Measurements from ENCODE around the gene CAPN13.

DNA sequence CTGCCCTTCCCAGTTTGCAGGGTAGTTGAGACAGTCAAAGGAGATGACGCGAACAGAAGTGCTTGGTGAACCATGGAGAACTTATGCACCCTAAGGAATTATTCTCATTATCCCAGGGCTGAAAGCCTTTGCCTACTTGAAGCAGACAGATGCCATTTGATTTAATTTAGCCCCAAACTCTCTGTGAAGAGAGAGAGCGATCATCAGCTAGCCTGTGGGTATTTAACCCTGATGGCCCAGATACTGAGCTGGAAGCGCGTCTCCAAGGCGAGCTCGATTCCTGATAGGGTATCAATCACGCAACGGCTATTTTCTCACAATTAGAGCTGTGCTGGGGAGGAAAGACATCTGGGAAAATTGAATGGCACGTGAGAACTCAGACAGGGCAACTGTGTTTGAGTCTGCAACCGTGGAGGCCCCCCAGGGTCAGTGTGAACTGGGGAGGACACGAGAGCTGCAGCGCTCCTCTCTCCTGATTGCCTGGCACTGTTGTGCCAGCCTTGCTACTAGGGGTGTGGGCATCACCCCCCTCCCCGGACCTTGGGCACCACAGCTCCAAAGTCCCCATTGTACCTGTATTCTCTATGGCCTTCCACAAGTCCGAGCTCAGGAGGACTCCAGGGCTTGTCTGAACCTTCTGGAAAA is 73.2 kb downstream of the CAPN13 start:
- TF ChIP-seq CTCF (IDR thresholded peaks at IDR 0.05), result no peak
- TF ChIP-seq POLR2A (IDR thresholded peaks at IDR 0.05), result no peak

Measured in heart left ventricle (tissue), 13 donors.